Glutamatergic neuron (in vitro differentiated cells): ENCODE data around the gene C4orf50. TPM values are rescaled to one million over a fixed set of nuclear protein-coding genes. Genes with fewer than 3 reads are reported as not detected.

Experiments
- DNase-seq: peaks from one replicate; pipeline ENCODE4 v3.0.0; 2022
- H3K27ac Mint-ChIP-seq: one replicate; pipeline ENCODE4 v1.8.0; 2020; ENCODE audit warnings: mild to moderate bottlenecking, mixed read lengths, inconsistent platforms; ENCODE audit not compliant: unreplicated experiment
- H3K27me3 Mint-ChIP-seq: one replicate; pipeline ENCODE4 v1.8.0; 2020; ENCODE audit warnings: mild to moderate bottlenecking, moderate library complexity, mixed read lengths, inconsistent platforms; ENCODE audit not compliant: unreplicated experiment
- H3K36me3 Mint-ChIP-seq: one replicate; pipeline ENCODE4 v1.8.0; 2020; ENCODE audit warnings: mild to moderate bottlenecking, mixed read lengths, inconsistent platforms; ENCODE audit not compliant: unreplicated experiment
- H3K4me1 Mint-ChIP-seq: one replicate; pipeline ENCODE4 v1.8.0; 2020; ENCODE audit warnings: mild to moderate bottlenecking, low read depth, mixed read lengths, inconsistent platforms; ENCODE audit not compliant: unreplicated experiment
- H3K4me3 Mint-ChIP-seq: one replicate; pipeline ENCODE4 v1.8.0; 2020; ENCODE audit warnings: mild to moderate bottlenecking, mixed read lengths, inconsistent platforms; ENCODE audit not compliant: unreplicated experiment
- H3K9me3 Mint-ChIP-seq: one replicate; pipeline ENCODE4 v1.8.0; 2020; ENCODE audit warnings: mild to moderate bottlenecking, moderate library complexity, mixed read lengths, inconsistent platforms; ENCODE audit not compliant: unreplicated experiment
- total RNA-seq: library from RNA; stranded (reverse); fragmentation: NEBNext Ultra II Directional; extraction: Animal tissue kit (Norgen Biotek cat#: 25700); gene quantifications from one replicate; pipeline ENCODE4 v1.2.1, GENCODE V29; 2021; ENCODE audit not compliant: unreplicated experiment
- TF ChIP-seq, protein P1 (sequence below): fragments of 200-600 bp; sonication (generic); IDR thresholded peaks from one replicate; pipeline ENCODE4 v1.5.0; 2021; ENCODE audit not compliant: partially characterized antibody, unreplicated experiment

Gene C4orf50
- total RNA-seq, 1 donor from 2014 or later = 0.56 TPM

DNA sequence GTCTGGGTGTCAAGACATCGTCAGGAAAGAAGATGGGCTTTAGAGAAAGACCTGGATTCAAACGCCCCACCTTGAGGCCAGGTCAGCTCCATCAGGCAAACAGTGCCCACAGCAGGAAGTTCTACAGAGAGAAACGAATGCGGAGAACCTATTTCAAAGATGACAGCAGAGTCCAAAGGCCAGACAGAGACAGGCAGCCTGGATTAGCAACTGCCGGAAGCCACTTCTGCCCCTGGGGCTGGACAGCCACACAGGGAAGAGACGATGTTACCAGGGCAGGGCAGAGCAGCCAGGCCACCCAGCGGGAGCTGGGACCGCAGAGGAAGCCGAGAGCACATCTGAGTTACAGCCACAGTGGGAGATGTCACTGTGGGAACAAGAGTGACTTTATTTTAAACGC, 1.2 kb downstream of the C4orf50 start:
- DNase-seq = no peak
- TF ChIP-seq, protein P1, sequence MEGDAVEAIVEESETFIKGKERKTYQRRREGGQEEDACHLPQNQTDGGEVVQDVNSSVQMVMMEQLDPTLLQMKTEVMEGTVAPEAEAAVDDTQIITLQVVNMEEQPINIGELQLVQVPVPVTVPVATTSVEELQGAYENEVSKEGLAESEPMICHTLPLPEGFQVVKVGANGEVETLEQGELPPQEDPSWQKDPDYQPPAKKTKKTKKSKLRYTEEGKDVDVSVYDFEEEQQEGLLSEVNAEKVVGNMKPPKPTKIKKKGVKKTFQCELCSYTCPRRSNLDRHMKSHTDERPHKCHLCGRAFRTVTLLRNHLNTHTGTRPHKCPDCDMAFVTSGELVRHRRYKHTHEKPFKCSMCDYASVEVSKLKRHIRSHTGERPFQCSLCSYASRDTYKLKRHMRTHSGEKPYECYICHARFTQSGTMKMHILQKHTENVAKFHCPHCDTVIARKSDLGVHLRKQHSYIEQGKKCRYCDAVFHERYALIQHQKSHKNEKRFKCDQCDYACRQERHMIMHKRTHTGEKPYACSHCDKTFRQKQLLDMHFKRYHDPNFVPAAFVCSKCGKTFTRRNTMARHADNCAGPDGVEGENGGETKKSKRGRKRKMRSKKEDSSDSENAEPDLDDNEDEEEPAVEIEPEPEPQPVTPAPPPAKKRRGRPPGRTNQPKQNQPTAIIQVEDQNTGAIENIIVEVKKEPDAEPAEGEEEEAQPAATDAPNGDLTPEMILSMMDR = no peak
- H3K27ac Mint-ChIP-seq = no peak overlapping the region
- H3K9me3 Mint-ChIP-seq = peaks cover 3% of the 10 kb centered on the region
- H3K4me1 Mint-ChIP-seq = peaks cover 15% of the 10 kb centered on the region
- no peaks in the 10 kb centered on the region for H3K36me3 Mint-ChIP-seq
- no peak overlapping the region for H3K4me3 Mint-ChIP-seq
- H3K27me3 Mint-ChIP-seq = peaks cover 4% of the 10 kb centered on the region

DNA sequence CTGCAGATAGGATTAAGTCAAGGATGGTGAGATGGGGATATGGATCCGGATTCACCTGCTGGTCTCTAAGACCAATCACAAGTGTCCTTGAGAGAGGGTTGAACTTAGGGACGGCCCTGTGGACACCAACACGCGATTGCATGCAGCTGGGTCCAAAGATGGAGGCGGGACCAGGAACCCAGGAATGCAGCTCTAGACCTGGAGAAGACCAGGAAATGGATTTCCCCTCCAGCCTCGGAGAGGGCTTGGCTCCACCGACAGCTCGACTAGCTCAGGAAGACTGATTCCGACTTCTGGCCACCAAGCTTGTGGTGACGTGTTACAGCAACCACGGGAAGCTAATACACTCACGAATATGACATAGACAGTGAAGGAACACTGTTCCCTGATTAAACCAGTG, 4.7 kb downstream of the C4orf50 start:
- Mint-ChIP-seq H3K36me3 (no peaks in the 10 kb centered on the region), H3K4me3 (no peak overlapping the region), H3K27me3 (peaks cover 4% of the 10 kb centered on the region), H3K4me1 (peaks cover 9% of the 10 kb centered on the region), H3K27ac (no peak overlapping the region), H3K9me3 (no peaks in the 10 kb centered on the region)
- no peak for DNase-seq
- TF ChIP-seq, protein P1 = no peak

DNA sequence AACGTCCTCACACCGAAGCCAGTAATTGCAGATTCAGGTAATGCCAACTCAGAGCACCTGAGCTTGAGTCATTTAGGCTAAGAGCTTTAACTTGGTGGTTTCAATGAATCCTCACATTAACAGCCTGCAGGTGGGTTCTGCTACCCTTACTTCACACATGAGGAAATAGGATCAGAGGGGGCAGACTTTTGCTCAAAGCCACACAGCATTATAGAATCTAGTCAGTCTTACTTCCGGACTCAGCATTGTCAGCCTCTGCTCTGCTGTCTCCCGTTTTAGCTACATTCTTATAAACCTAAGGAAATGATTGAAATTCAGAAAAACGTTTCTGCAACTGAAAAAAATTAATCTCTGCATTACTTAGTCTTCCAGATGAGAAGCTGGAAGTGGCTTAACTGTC, 6.0 kb downstream of the C4orf50 start:
- Mint-ChIP-seq H3K4me1 (peaks cover 12% of the 10 kb centered on the region), H3K27me3 (peaks cover 6% of the 10 kb centered on the region), H3K4me3 (no peak overlapping the region), H3K36me3 (no peaks in the 10 kb centered on the region), H3K27ac (no peak overlapping the region), H3K9me3 (peaks cover 3% of the 10 kb centered on the region)
- no peak for DNase-seq
- TF ChIP-seq, protein P1 = no peak

DNA sequence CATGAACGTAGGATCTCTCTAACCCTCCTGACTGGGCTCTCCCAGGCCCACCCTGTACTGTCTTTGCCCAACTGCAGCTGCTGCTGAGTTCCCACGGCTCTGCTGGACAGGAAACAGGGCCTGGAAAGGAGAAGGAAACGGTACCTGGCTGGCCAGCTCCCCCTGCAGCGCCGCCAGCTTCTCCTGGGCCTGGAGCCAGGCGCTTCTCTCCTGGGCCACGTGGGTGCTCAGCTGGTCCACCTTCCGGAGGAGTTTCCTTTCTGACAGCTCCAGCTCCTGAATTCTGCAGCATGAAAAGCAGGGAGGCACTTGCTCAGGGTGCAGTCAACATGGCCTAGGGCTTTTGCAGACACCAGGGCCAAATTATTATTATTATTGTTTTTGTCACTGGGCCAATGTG, 6.5 kb downstream of the C4orf50 start:
- peaks cover 4% of the 10 kb centered on the region for H3K36me3 Mint-ChIP-seq
- H3K4me3 Mint-ChIP-seq = no peak overlapping the region
- no peak for DNase-seq
- no peak overlapping the region for H3K27ac Mint-ChIP-seq
- H3K9me3 Mint-ChIP-seq = peaks cover 3% of the 10 kb centered on the region
- TF ChIP-seq, protein P1 = no peak
- peaks cover 10% of the 10 kb centered on the region for H3K27me3 Mint-ChIP-seq
- peaks cover 12% of the 10 kb centered on the region for H3K4me1 Mint-ChIP-seq

DNA sequence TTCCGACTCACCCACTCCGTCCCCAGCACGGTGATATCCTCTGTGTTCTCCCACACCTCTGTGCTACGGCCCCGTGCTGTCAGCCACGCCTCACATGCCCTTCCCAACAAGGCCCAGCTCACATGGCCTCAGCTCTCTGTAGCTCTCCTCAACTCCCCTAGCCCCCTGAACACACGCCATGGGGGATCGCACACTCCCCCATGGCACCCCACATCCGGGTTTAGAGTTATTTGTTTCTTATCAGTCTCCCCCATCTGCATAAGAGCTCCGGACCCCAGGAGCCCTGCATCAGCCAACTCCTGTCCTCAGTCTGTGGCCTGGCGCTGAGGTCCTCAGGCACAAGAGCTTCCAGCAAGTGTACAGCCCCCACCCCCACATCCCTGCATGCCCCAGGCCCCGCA, 7.0 kb downstream of the C4orf50 start:
- Mint-ChIP-seq H3K27me3 (peaks cover 11% of the 10 kb centered on the region), H3K36me3 (peaks cover 5% of the 10 kb centered on the region), H3K9me3 (peaks cover 3% of the 10 kb centered on the region), H3K4me3 (no peak overlapping the region), H3K27ac (no peak overlapping the region), H3K4me1 (peaks cover 12% of the 10 kb centered on the region)
- TF ChIP-seq, protein P1 = no peak
- no peak for DNase-seq
